Neuron (in vitro differentiated cells): ENCODE measurements around the gene FEZ2.

Source experiments
- H2AFZ ChIP-seq: one replicate; pipeline ENCODE4 v1.6.1; 2013; ENCODE audit warnings: low read depth, mild to moderate bottlenecking, inconsistent platforms, low read length, moderate library complexity
- H3K27me3 ChIP-seq: one replicate; pipeline ENCODE4 v1.6.1; 2013; ENCODE audit warnings: low read length; ENCODE audit not compliant: insufficient read depth
- H3K36me3 ChIP-seq: one replicate; pipeline ENCODE4 v1.6.1; 2013; ENCODE audit warnings: low read length; ENCODE audit not compliant: insufficient read depth
- H3K4me1 ChIP-seq: one replicate; pipeline ENCODE4 v1.6.1; 2013; ENCODE audit warnings: low read length; ENCODE audit not compliant: insufficient read depth
- H3K4me3 ChIP-seq: 2 replicates; pipeline ENCODE4 v1.5.1; 2013; ENCODE audit warnings: mild to moderate bottlenecking, low read length, moderate library complexity
- H3K9me3 ChIP-seq: one replicate; pipeline ENCODE4 v1.6.1; 2013; ENCODE audit warnings: low read length

FEZ2 gene

DNA sequence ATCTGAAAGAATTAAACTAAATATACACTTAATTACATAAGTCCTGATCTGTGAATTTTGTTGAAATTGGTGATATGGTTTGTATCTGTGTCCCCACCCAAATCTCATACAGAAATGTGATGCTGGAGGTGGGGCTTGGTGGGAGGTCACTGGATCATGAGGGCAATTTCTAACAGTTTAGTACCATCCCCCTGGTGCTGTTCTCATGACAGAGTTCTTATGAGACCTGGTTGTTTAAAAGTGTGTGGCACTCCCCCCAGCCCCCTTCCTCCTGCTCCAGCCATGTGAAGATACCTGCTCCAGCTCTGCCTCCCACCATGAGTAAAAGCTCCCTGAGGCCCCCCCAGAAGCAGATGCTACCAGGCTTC is 18.7 kb downstream of the FEZ2 start:
- Histone ChIP-seq H3K9me3 (no peaks in the 10 kb centered on the region), H3K4me3 (no peak overlapping the region), H2AFZ (no peak overlapping the region), H3K36me3 (peaks cover 77% of the 10 kb centered on the region), H3K4me1 (peaks cover 5% of the 10 kb centered on the region), H3K27me3 (no peaks in the 10 kb centered on the region)

DNA sequence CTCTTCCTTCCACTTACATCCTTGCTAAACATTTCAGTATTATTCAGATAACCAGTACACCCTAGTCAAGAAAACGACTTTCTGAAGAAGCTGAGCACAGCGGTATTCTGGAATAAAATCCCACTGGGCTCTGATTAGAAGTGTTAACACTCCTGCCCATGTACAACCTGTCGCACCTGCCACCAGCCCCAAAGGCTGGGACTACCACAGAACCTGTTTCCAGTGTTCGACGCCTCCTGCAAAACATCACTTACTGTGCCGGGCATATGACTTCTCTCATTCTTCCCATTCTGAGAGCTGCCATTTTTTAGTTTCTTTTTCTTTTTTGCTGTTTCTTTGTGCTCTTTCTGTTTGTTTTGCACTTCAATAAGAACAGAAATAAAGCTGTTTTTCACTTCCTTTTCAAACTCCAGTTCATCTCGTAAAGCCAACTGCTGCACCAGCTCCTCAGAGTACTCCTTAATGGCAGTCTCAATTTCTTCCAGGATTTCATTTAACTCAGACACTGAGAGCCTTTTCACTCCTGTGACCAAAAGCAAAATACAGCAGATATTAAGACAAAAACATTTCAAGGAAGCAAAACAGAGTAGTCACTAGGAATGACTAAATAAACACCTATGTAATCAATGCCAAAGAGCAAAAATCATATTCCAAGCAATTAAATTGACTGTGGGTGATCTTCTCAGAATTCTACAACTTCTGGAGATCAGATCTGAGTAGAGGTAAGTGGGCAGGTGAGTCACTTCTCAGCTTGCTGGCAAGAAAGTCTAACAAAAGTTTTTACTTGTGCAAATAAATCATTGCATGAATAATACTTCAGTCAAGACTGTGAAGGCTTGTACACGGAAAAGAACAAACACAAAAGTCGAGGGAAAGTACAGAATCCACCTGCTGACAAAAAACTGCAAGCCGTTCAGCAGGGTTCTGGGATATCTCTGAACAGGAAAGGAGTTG is 19.3 kb downstream of the FEZ2 start:
- no peaks in the 10 kb centered on the region for H3K9me3 ChIP-seq
- peaks cover 73% of the 10 kb centered on the region for H3K36me3 ChIP-seq
- no peaks in the 10 kb centered on the region for H3K27me3 ChIP-seq
- no peak overlapping the region for H2AFZ ChIP-seq
- no peak overlapping the region for H3K4me3 ChIP-seq
- H3K4me1 ChIP-seq, result peaks cover 5% of the 10 kb centered on the region

DNA sequence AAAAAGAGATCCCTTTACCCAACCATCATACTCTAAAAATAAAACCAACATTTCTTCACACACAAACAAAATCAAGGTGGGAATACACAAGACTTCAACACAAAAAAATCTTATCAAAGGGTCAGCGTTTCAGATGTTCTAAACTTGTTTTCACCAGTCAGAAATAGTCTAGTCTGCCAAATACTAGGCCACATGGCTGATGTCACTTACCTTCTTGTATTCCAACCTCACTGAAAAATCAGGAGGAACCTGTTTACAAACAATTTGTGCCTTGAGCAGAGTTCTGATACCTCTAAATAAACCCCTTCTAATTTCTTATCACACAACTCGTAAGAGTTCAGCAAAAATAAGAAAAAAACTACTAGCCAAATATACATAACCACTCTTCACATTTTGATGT is 20.1 kb downstream of the FEZ2 start:
- Histone ChIP-seq H3K4me1 (peaks cover 7% of the 10 kb centered on the region), H2AFZ (no peak overlapping the region), H3K27me3 (no peaks in the 10 kb centered on the region), H3K4me3 (no peak overlapping the region), H3K36me3 (peaks cover 71% of the 10 kb centered on the region), H3K9me3 (no peaks in the 10 kb centered on the region)

DNA sequence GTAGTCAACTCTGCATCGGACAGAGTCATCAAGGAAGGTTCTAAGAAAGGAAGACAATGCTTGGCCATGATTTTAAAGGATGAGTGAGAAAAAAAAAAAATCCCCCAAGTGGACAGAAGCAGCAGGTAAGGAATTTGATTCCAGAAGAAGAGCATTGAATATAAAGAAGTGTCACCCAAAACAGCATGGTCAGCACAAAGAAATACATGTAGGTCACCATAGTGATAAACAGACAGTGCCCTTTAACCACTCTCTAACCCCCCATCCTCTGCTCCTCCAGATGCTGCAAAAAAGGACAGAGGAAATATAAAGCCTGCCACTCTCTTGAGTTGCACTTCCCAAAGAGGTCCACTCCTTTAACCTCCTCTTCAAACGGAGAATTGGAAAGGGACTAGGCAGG is 23.4 kb downstream of the FEZ2 start:
- Histone ChIP-seq H3K9me3 (no peaks in the 10 kb centered on the region), H3K27me3 (no peaks in the 10 kb centered on the region), H3K4me1 (peaks cover 12% of the 10 kb centered on the region), H3K4me3 (no peak overlapping the region), H2AFZ (no peak overlapping the region), H3K36me3 (peaks cover 44% of the 10 kb centered on the region)

DNA sequence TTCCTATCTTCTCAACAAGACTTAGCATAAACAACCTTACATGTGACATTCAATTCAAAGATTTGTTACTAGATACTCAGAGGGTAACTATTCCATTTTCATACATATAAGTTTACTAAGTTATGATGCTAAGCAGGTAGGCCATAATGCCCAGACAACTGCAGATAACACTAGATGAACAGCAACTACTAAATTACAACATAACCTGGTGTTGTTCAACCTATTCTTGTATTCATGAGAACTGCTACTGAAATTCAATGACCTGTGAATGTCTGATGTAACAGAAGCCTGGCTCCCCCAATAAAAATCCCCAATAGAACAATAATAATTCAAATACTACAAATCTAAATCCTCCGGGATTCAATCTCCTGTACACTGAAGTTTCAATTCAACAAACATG is 24.8 kb downstream of the FEZ2 start:
- Histone ChIP-seq H3K27me3 (no peaks in the 10 kb centered on the region), H2AFZ (no peak overlapping the region), H3K9me3 (no peaks in the 10 kb centered on the region), H3K36me3 (peaks cover 34% of the 10 kb centered on the region), H3K4me1 (peaks cover 12% of the 10 kb centered on the region), H3K4me3 (no peak overlapping the region)

DNA sequence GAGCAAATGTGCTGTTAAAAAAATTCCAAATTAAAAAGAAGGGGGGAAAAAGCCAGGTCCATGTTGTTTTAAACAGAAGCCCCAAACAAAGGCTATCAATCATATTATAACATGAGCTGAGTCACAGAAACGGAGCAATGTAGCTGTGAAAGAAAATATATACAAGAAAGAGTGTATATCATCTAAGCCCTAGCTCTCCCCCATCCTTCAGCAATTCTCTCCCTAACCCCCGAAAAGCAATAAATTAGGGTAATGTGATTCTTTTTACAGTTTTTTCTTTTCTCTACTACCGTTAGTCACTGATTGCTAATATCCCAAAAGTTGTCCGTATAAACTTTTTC is 25.3 kb downstream of the FEZ2 start:
- H3K27me3 ChIP-seq, result no peaks in the 10 kb centered on the region
- H2AFZ ChIP-seq, result no peak overlapping the region
- H3K4me3 ChIP-seq, result no peak overlapping the region
- H3K9me3 ChIP-seq, result no peaks in the 10 kb centered on the region
- peaks cover 12% of the 10 kb centered on the region for H3K4me1 ChIP-seq
- H3K36me3 ChIP-seq, result peaks cover 30% of the 10 kb centered on the region

DNA sequence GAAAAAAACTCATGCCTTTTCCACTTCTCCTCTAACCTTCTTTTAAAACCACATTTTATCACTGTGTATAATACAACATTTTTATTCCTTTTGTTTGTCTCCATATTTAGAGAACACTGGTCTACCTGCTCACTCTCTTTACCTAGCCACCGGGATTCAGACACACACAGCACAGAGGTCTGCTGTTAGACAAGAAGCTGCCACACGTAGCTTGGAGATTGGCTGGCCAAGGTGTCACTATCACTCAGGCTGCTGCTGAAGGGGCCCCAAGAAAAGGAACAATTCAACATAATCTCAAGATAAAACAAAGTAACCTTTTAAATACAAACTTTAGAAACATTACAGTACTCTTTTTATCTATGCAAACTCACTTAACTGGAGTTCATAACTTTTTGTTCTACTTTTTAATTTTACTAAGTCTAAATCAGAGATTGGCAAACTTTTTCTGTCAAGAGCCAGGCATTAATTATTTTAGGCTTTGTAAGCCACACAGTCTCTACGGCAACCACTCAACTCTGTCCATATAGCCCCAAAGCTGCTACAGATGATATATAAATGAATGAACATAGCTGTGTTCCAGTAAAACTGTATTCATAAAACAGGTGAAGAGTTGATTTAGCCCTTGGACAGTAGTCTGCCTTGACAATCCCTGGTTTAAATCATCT is 25.8 kb downstream of the FEZ2 start:
- peaks cover 27% of the 10 kb centered on the region for H3K36me3 ChIP-seq
- no peak overlapping the region for H2AFZ ChIP-seq
- H3K4me3 ChIP-seq, result no peak overlapping the region
- peaks cover 12% of the 10 kb centered on the region for H3K4me1 ChIP-seq
- no peaks in the 10 kb centered on the region for H3K9me3 ChIP-seq
- no peaks in the 10 kb centered on the region for H3K27me3 ChIP-seq

DNA sequence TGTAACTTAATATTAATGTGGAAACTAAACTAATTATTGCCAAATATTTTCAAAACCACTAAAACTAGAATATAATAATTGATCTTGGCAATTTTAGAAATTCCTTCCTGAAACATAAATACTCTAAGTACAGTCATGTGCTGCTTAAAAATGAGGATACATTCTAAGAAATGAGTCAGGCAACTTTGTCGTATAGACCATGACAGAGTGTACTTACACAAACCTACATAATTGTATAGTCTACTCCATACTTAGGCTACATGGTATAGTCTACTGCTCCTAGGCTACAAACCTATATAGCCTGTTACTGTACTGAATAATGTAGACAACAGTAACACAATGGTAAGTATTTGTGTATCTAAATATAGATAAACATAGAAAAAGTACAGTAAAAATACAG is 27.6 kb downstream of the FEZ2 start:
- Histone ChIP-seq H3K9me3 (no peaks in the 10 kb centered on the region), H3K27me3 (no peaks in the 10 kb centered on the region), H3K4me1 (peaks cover 12% of the 10 kb centered on the region), H3K4me3 (no peak overlapping the region), H2AFZ (no peak overlapping the region), H3K36me3 (peaks cover 28% of the 10 kb centered on the region)

DNA sequence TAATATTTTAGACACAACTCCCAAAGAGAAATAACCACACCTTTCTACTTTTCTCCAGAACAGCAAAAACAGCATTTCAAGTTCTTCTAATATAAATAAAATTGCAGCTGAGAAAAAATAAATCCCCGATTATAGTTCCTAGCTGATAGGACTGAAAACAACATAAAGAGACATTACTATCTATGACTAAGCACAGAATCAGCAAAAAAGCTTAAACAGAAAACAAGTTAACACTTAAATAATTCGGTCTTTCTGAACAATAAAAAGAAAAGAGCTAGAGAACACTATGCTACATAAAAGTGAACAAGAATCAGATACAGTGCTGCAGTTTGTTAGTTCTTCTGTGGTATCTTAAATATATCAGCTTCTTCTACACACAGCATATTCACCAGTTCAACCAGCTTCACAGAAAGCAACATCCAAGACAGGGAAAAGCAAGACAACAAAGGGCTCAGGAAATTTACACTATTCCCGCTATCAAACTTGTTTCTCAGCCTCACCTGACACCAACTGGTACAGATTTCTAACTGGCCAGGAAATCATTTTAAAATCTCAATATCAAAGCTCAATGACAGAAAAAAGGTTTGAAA is 28.6 kb downstream of the FEZ2 start:
- peaks cover 12% of the 10 kb centered on the region for H3K4me1 ChIP-seq
- peaks cover 29% of the 10 kb centered on the region for H3K36me3 ChIP-seq
- H3K4me3 ChIP-seq, result no peak overlapping the region
- no peaks in the 10 kb centered on the region for H3K9me3 ChIP-seq
- H2AFZ ChIP-seq, result no peak overlapping the region
- H3K27me3 ChIP-seq, result no peaks in the 10 kb centered on the region

DNA sequence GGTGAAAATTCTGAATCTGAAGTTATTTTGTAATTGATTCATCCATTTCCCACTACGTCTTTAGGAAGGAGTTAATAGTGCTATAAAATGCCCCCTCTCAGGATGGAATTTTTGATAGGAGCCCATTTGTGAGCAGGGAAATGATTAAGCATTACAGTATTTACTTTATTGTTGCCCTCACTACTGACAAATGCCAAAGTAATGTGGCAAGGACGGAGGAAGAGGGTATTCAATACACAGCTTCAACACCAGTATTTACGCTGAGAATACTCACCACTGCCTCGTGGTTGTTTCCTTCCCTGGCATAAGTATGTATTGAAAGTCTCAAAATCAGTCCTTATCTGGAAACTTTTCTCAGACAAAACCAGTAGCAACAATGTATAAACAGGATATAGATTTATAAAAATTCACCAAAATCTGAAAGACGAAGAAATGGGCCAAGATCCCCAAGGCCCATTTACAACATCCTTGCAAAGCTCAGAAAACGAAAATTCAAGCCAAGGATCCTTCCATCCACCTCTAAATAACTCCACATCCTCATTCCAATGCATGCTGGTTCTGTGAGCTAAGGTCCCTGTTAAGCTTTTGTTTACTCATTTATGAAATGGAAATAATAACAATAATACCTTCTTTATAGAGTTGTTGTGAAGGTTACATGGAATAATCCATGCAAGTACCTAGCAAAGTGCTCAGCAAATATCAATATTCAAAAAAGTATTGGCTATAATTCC is 29.3 kb downstream of the FEZ2 start:
- H2AFZ ChIP-seq, result no peak overlapping the region
- no peaks in the 10 kb centered on the region for H3K9me3 ChIP-seq
- H3K27me3 ChIP-seq, result no peaks in the 10 kb centered on the region
- H3K4me1 ChIP-seq, result peaks cover 12% of the 10 kb centered on the region
- H3K4me3 ChIP-seq, result no peak overlapping the region
- H3K36me3 ChIP-seq, result peaks cover 31% of the 10 kb centered on the region

DNA sequence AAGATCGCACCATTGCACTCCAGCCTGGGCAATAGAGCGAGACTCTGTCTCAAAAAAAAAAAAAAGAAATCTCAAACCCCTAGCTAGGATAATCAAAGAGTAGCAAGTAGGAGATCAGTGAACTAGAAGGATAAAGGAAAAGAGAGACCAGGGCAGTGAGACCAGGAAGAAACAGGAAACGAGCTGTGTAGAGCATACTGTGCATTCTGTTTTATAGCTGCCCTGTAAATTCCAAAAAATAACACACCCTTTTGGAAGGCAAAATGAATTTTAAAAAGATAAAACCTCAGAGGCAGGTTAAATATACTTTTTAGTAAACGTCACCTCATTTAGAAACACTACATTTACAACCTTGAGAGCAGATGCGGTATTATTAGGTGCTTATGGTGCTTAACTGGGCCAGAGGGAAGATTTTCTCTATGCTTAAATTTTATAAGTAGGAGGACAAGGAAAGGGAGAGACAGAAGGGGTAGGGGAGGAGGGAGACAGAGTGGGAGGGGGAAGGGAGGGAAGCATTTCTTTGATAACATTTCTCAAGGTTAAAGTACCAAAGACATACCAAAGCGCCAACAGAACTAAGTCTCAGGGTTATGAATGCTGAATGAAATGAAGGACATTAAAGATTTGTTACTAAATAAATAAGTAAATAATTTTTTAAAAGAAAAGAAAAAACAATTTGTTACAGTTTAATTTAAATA is 30.1 kb downstream of the FEZ2 start:
- Histone ChIP-seq H3K36me3 (peaks cover 26% of the 10 kb centered on the region), H3K4me1 (peaks cover 10% of the 10 kb centered on the region), H3K27me3 (no peaks in the 10 kb centered on the region), H3K9me3 (no peaks in the 10 kb centered on the region), H3K4me3 (no peak overlapping the region), H2AFZ (no peak overlapping the region)

DNA sequence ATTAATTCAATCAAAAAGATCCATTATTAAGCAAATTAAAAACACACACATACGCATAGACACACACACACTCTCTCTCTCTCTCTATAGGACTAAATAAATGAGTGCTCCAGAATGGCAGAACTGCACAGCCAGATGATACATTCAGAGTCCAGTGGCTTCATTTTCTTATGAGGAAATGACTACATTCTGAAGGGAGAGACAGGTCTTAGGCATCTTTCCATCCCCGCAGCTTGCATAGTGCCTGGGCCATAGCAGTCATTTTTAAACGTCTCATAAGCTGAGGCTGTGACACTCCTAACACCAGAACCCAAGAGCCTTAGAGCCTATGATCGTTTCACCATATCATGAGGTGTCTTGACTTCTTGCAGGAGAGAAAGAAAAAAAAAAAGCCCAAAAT is 31.1 kb downstream of the FEZ2 start:
- peaks cover 3% of the 10 kb centered on the region for H3K4me1 ChIP-seq
- no peak overlapping the region for H2AFZ ChIP-seq
- H3K9me3 ChIP-seq, result no peaks in the 10 kb centered on the region
- no peaks in the 10 kb centered on the region for H3K27me3 ChIP-seq
- no peak overlapping the region for H3K4me3 ChIP-seq
- H3K36me3 ChIP-seq, result peaks cover 26% of the 10 kb centered on the region
